HG03342 (cell line): Measurements from ENCODE around the gene FAM217B.

ENCODE experiments used
- ATAC-seq: cut with Tn5 transposase; IDR thresholded peaks from one replicate; pipeline ENCODE4 v1.9.1; 2021; ENCODE audit warnings: mild to moderate bottlenecking, moderate library complexity; ENCODE audit not compliant: unreplicated experiment

Gene FAM217B, protein sequence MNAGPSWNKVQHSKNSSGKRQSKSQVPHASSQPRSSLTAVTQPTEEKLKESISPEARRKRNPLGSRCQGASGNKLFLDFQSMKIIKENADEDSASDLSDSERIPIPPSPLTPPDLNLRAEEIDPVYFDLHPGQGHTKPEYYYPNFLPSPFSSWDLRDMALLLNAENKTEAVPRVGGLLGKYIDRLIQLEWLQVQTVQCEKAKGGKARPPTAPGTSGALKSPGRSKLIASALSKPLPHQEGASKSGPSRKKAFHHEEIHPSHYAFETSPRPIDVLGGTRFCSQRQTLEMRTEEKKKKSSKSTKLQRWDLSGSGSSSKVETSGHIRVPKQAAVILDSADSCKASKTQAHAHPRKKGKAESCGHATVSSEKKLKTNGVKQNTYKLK

DNA sequence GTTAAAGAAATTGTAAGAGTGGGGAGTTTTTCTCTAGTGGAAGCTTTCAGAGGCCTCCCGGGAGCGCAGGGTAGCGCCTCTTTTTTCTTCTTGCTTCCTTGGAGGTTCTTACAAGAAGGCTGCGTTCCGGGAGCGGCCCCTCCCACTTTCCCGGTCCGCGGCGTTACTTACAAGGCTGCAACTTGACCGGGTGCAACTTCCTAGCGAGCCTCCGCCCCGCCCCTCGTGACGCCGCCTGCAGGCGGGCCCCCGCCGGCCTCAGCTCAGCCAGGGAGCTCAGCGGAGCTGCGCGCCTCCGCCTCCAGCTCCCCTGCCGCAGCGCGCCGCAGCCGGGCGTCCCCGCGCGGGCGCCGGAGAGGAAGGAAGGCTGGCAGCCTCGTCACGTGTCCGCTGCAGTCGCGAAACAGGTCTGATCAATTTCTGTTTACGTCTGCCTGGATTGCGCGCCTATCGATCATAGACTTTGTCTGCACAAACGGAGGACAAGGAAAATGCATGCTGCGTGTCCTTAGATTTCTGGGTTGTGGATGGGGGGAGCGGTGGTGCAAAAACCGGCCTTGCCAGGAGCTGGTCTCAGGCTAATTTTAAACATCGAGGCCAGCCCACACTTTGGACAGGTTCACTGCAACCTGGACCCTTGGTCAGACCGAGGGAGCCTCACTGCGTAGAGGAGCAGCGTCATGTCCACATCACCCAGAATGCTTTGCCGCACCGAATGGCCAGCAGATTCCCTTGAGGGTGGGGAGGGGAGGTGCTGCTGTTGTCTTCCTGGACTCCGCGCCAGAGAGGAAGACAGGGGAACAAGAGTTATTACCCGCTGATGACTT lies at the start of gene FAM217B, which contains the start of gene PPP1R3D:
Gene FAM217B, plus strand, starts transcription at position 261 of the 827 bp plus-strand sequence. CDS start 3,555 bp downstream, outside the sequence.
Gene PPP1R3D, minus strand, starts transcription at position 177 of the 827 bp plus-strand sequence. CDS start 374 bp downstream, outside the sequence.
- peak; percentile 95 for ATAC-seq

DNA sequence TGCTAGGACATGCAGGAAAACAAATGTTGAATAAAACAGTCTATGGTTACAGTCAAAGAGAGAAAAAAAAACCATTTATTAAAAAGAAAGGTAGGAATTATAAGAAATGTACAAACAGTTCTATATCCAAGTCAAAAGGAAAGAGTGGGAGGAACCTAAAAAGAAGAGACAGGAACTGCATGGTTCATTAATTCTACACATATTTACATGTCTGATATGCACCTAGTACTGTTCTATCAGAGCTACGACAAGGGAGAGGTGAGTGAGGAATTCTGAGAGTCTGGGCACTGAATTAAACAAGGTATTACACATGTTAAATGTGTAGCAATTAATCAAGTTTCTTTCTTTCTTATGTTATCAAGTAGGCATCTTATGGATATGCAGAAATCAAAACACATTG lies 48.6 kb upstream of the FAM217B start:
- no peak for ATAC-seq

DNA sequence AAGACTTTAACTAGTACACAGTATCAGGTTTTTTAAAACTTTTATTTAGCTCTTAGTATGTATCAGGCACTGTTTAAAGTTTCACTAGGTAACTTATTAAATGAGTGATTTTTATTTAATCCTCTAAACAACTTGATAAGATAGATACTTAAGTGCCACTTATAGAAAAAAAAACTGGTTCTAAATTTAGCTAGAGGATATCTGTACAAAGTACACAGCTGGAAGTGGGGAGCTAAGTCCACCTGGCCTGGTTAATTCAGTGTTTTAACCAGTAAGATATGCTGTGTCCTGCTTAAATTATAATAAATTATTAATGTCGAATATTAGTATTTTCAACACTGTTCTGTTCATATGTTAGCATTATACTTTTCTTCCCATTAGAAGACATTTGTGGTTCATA lies 44.3 kb upstream of the FAM217B start:
- no peak for ATAC-seq

DNA sequence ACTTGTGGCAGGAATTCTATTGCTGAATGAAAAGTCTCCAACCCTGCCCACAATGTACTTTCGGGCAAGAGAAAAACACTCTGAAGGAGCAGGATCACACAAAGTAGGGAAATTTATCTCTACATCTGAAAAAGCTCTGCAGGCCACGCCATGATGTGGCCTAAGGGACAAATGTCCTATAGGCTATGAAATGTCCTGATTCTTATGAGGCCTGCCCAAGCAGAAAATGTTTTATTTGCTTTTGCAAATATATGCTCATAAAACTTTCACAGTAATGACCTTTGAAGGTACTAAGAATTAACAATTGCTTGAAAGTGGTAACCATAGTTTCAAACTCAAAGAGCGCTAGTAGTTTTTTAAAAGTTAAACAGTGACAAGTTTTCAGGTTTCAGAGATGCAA lies 37.7 kb upstream of the FAM217B start:
- ATAC-seq = no peak

DNA sequence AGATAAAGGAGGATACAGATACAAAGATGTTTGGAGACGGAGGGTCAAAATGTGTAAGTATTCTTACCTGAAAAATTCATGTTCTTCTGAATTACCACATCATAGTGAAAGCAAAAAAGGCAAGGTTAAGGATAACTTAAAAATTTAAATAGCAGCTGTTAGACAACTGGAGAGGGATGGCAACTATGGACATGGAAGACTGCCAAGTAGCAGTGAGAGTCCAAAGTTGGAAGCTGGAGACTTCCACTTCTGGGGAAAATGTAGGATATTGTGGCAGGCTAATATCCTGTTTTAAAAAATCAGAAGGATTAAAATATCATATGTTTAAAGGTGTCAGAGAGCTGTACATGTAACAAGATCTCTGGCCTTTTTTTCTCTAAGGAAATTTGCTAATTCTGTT lies 36.6 kb upstream of the FAM217B start:
- no peak for ATAC-seq

DNA sequence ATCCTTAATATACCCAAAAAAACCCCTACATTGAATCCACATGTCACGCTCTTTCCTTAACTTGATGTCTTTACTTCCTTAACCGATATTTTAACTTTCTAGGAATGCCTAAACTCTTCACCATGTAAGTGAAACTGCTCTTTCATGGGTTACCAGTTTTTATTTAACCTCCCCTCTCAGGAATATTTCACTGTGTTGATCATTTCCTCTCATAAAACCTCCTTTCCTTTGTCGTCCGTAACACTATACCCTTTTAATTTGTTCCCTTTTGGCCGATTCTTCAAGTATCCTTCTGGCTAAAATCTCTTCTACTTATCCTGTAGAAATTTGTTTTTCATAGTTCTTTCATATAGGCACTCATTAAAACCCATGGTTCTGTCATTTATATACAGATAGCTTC lies 31.3 kb upstream of the FAM217B start:
- no peak for ATAC-seq

DNA sequence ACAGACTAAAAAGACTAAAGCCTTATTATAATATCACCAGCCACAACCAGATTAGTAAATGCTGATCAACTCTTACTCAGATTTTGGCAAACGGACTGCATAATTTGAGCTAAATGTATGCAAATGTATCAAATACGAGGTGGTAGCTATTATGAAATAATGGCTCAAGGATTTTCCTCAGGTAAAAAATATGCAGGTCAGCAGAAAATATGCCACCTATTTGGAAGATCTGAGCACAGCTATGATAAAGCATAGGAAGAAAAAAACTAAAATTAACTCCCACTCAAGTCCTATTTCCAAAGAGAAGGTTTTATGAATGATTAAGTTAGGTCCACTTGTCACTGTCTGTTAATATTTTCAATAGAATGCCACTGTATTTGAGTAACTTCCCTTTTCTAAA lies 29.1 kb upstream of the FAM217B start:
- no peak for ATAC-seq

DNA sequence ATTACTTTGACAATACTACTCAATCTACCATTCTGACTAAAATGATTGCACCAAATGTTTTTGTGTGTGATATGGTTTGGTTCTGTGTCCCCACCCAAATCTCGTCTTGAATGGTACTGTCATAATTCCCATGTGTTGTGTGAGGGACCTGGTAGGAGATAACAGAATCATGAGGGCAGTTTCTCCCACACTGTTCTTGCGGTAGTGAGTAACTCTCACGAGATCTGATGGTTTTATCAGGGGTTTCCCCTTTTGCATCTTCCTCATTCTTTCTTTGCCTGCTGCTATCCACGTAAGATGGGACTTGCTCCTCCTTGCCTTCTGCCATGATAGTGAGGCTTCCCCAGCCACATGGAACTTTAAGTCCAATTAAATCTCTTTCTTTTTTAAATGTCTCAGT lies 27.6 kb upstream of the FAM217B start:
- ATAC-seq = no peak

DNA sequence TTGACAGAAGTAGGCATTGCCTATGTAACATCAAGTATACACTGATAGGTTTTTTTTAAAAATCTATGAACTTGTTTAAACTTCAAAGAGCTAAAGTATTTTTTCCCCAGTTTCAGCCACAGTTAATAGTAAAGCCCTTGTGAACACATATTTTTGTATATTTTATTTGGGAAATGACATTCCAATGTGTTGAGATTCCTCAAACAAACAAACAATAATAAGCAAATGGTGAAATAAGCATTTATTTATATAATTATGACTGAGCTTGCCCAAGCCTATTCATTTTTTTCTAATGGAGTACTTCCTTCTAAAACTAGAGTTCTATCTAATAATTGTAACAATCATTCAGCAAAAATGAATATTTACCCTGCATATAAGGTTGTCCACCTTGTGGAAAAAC lies 19.2 kb upstream of the FAM217B start:
- ATAC-seq = no peak

DNA sequence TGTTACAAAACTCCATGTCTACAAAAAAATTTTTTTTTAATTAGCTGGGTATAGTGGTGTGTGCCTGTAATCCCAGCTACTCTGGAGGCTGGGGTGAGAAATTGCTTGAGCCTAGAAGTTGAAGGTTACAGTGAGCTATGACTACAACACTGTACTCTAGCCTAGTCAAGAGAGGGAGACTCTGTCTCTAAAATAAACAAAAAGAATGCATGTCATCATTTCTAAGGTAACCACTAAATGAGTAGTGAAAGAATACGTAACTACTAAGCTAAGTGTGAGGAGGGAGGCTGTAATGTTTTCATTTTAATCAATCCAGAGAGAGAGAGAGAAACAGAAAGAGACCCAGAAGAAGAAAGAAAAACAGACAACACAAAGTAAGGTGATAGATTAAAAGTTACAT lies 16.7 kb upstream of the FAM217B start:
- no peak for ATAC-seq

DNA sequence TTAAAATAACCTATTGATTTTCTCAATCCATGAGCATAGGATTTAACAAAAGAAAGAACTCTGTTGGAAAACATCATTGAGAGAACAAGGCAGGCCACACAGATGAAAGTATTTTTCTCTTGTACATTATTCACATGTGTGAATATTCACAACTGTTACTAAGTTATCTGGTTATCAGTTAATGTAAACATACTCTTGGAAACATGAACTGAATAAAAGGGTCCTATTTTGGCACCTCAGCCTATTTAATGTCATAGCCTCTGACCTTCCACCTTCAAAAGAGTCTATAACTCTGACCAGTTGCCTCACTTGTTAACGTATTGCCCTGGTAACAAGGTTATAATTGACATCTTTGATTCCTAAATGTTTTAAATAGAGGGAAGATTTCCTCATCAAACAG lies 14.8 kb upstream of the FAM217B start:
- no peak for ATAC-seq

DNA sequence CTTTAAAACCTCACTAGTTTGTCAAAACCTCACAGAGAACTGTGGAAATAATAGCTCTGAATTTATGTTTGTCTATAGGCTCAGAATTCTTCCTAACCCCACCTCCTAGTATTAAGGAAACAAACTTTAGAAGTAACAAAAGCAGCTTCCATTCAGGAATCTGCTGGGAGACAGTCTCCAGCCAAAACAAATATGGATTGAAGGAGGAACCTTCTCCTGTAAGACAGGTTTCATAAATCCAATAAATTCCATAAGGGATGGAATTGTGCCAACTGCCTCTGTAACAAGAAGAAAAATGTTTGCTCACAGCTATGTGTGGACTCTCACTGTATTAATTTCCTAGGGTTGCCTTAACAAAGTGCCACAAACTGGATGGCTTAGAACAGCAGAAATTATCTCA lies 14.3 kb upstream of the FAM217B start:
- ATAC-seq = no peak

DNA sequence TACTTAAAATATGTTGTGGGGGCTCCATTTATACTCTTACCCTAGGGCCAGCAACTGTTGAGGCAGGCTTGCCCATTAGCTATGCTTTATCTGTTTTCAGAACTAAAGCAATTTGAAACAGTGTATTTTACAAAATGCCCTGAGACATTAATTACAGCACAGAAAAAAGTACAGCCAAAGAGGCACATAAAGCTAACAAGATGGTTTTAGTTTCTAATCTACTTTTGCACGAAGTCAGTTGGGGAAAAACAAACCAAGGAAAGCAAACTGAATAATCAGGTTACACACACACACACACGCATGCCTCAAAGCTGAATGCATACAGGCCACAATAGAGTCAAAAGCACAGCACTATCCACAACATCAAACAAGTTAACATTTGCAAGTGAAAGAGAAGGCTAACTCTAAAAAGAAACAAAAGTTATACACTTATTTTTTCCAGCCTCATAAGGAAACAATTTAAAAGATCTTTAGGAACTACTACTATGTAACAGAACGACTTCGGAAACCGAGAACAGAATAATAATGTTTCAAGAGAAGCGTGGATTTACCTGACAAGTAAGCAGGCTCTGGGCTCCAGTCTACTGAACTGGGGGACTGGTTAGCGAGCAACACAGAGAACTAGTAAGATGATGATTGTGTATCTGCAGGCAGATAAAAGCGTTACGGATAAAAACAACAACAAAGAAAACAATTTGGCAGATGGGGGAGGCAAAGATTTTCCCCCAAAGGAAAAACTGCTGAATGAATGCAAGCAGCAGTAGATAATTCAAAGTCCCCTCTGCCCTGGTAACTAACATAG lies 8.5 kb upstream of the FAM217B start:
- no peak for ATAC-seq

DNA sequence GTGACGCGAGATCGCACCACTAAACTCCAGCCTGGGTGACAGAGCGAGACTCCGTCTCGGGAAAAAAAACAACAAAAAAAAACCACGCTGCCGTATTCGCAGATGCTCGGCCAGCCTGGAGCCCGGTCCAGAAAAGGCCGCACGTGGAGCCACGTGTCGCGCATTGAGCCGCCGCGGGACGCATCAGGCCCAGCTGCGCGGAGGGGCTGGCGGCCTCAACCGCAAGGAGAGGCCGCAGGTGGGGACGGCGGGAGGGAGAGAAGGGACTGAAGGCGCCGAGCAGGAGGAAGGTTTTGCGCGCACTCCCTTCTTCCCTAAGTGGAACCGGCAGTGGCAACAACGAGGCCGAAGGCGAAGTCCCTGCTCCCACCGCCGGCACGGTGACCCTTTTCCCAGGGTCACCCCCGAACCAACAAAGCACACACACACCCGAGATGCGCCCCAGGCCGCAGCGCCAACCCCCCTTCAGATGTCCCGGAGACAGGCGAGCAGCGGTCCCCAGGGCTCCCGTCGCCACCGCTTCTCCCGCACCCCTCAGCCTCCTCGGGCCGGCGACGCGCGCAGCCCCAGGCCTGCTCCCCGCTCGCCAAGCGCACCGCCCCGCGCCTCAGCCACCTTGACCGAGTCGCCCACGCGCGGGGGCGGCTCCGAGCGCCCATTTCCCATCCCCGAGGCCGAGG lies 7.4 kb upstream of the FAM217B start:
- ATAC-seq = no peak

DNA sequence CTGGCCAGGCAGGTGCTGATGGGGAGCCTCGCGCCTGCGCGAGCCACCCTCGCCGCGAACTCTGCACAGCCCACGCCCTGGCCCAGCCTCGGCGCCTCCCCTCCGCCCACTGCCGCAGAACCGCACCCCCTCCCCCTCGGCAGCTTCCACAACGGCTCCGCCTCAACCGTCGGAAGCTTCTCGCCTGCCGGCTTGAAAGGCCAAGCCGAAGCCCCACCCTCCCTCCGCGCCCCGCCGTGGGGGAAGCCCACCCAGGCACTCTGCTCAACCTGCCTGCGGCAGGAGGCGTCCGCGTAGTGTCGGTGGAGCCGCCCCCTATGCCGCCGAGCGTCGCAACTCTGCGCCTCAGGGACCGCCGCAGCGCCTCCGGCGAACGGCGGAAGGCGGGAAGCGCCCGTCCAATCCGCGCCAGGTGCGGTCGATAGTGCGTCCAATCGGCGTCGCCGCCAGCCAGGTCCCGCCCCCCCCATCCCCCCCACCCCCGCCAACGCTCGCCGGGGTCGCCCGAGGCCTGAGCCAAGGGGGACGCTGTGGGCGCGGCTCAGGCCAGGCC lies 6.8 kb upstream of the FAM217B start, which contains the start of gene SYCP2:
Gene SYCP2, minus strand, starts transcription at position 342 of the 553 bp plus-strand sequence. CDS start 11,224 bp downstream, outside the sequence.
- ATAC-seq = no peak

DNA sequence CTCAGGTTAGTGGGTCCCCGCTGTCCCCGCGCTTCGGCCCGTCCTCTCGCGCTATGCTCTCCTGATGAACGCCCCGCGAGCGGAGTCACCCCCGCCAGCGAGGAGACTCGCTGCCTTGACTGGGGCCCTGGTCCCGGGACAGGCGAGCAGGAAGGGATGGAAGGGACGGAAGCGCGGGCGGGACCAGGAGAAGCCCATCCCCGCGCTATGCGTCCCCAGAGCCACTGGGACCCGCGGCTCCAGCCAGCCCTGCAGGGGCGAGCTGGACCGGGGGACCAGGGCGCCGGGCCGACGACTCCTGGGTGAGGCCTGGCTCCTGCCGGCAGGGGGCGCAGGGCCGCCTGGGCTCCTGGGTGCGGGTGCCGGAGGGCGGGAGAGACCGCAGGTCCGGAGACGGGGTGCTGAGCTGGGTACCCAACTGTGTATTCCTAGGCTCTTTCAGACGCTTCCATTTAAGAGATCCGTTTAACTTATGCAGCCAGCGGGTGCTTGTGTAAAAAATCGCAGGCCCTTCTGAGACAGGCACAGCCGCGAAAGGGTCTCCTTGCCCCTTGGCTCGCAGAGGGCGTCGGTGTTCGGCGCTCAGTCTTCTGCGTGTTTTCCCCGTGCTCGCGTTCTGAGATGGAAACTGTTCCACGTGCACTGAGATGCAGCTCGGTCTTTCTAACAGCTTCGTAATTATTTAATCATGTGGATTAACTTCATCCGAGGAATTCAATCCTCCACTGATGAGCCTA lies 6.2 kb upstream of the FAM217B start:
- peak; percentile 91 for ATAC-seq

DNA sequence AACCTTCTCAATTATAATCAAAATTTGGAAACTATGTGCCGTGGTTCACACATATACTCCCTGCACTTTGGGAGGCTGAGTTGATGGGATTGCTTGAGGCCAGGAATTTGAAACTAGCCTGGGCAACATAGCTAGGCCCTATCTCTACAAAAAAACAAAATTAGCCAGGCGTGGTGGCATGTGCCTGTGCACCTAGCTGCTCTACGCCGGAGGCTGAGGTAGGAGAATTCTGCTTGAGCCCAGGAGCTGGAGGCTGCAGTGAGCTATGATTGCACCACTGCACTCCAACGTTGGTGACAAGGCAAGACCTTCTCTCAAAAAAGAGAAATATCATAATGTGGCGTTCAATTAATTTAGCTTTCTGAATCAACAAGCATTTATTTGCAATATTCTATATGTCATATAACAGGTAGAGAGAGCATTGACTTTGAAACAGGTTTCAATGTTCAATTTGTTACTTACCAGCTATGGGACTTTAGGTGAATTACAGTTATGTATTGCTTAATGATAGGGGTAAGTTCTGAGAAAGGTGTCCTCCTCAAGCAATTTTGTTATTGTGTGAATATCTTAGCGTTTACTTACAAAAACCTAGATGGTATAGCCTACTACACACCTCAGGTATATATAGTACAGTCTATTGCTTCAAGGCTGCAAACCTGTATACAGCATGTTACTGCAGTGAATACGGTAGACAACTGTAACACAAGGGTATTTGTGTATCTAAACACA lies 4.6 kb upstream of the FAM217B start:
- no peak for ATAC-seq

DNA sequence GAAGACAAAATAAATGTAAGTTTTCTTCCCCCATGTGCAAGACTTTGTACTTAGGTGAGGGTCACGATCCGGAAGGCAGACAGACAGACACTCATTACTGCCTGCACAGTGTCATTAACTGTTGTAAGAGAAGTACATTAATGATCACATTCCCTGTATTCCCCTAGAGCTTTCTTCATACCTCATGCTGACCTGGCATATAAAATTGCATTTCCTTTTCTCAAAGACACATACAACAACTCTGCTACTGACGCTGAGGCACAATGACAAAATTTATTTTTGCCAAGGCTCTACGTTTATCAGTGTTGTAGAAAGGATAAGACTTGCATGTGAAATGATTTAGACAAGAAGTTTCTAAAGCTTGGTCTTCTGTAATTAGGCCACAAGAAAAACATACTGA lies 3.8 kb upstream of the FAM217B start:
- ATAC-seq = no peak

DNA sequence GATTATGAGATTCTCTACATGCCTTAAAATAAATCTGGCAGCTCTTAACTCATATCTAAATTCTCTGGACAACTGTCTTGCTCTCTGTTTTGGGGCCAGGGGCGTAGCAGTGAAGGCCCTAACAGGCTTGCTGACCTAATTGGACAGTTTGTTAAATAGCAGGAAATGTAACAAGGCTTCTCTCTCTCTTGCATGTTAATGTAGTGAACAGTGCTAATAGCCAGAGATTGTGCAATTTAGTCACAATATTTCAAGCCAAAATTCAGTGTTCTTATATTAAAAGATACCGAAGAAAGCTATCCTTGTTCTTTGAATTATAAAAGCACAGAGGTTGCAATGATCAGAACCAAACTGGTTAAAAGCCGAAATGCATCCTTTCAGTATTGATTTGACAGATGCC lies 3.0 kb upstream of the FAM217B start:
- ATAC-seq = no peak
